Stimulated activated CD4-positive, alpha-beta T cell treated with anti-CD3 and anti-CD28 coated beads, Interleukin-2, amount 100 ng/mL, for 48 hours (primary cell): ENCODE data around the gene MYO3A.
A peak's percentile ranks its signal among the peaks of the same experiment; 100 is the strongest.

Source experiments
- DNase-seq, 2 donors: peaks; one replicate each; pipeline ENCODE4 v3.0.0-alpha.2; 2020

Gene MYO3A

GRCh38 chr10:25933653-25934608, at the start of gene MYO3A:
Gene MYO3A, plus strand, starts transcription at chr10:25934229. Its CDS starts 17,882 bp downstream, at chr10:25952111.
- DNase-seq: no peak

- no peak for DNase-seq
Observed at GRCh38 chr10:25888627-25889026, 45.4 kb upstream of the MYO3A start.

- DNase-seq: no peak
Observed at GRCh38 chr10:25890995-25891394, 43.0 kb upstream of the MYO3A start.

GRCh38 chr10:25895856-25896255, 38.2 kb upstream of the MYO3A start:
- no peak for DNase-seq

GRCh38 chr10:25896421-25896820, 37.6 kb upstream of the MYO3A start:
- DNase-seq: no peak

- no peak for DNase-seq
Observed at GRCh38 chr10:25899304-25899703, 34.7 kb upstream of the MYO3A start.

- no peak for DNase-seq
Observed at GRCh38 chr10:25901199-25901598, 32.8 kb upstream of the MYO3A start.

GRCh38 chr10:25902002-25902401, 32.0 kb upstream of the MYO3A start:
- DNase-seq: no peak

- DNase-seq: no peak
Observed at GRCh38 chr10:25907261-25907660, 26.8 kb upstream of the MYO3A start.

GRCh38 chr10:25912866-25913265, 21.2 kb upstream of the MYO3A start:
- no peak for DNase-seq

- no peak for DNase-seq
Observed at GRCh38 chr10:25914776-25915175, 19.3 kb upstream of the MYO3A start.

- peak in 1 of 2 donors; percentile 18 for DNase-seq
Observed at GRCh38 chr10:25934621-25935139, 651 bp downstream of the MYO3A start.

- no peak for DNase-seq
Observed at GRCh38 chr10:25938405-25938804, 4.4 kb downstream of the MYO3A start.

- DNase-seq: no peak
Observed at GRCh38 chr10:25944771-25945170, 10.7 kb downstream of the MYO3A start.

GRCh38 chr10:25952857-25953256, 18.8 kb downstream of the MYO3A start:
- DNase-seq: no peak

GRCh38 chr10:25954851-25955250, 20.8 kb downstream of the MYO3A start:
- no peak for DNase-seq

- DNase-seq: no peak
Observed at GRCh38 chr10:25959540-25960232, 25.7 kb downstream of the MYO3A start.

- no peak for DNase-seq
Observed at GRCh38 chr10:25965584-25965983, 31.6 kb downstream of the MYO3A start.

GRCh38 chr10:25966844-25967243, 32.8 kb downstream of the MYO3A start:
- DNase-seq: no peak

GRCh38 chr10:25972631-25973030, 38.6 kb downstream of the MYO3A start:
- no peak for DNase-seq

- DNase-seq: no peak
Observed at GRCh38 chr10:25974897-25975459, 40.9 kb downstream of the MYO3A start.

- no peak for DNase-seq
Observed at GRCh38 chr10:25978771-25979170, 44.7 kb downstream of the MYO3A start.

GRCh38 chr10:25982107-25982506, 48.1 kb downstream of the MYO3A start:
- no peak for DNase-seq
